GM18909 (cell line): ENCODE measurements around the gene VWA8.
A peak's percentile ranks its signal among the peaks of the same experiment; 100 is the strongest.
"Not testable (repeated sequence)": the region's sequence is repeated elsewhere in the genome, so short reads cannot be mapped to it uniquely, and the experiment has no call there.

Experiments
- ATAC-seq: cut with Tn5 transposase; IDR thresholded peaks from one replicate; pipeline ENCODE4 v1.9.1; 2021; ENCODE audit warnings: mild to moderate bottlenecking; ENCODE audit not compliant: unreplicated experiment, poor library complexity

VWA8 gene

DNA sequence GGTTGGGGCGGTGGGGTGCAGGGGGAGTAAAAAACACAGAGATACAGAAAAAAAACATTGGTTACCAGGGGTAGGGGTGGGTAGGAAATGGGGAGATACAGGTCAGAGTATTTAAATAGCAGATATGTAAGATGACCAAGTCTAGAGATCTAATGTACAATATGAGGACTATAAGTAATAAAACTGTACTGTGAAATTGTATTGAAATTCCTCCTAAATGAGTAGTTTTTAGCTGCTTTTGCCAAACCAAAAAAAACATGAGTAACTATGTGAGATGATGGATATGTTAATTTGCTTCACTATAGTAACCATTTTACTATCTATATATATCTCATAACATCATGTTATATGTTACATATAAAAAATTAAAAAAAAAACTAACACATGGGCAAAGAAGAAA is 29.6 kb downstream of the VWA8 start:
- ATAC-seq = no peak

DNA sequence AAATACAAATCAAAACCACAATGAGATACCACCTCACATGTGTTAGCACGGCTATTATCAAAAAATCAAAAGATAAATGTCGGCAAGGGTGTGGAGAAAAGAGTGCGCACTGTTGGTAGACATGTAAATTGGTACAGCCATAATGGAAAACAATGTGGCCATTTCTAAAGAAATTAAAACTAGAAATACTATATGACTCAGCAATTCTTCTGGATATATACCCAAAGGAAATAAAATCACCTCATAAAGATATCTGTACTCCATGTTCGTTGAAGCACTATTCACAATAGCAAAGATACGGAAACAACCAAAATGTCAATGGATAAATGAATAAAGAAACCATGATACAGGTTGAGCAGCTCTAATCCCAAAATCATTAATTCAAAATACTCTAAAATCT is 30.8 kb downstream of the VWA8 start:
- no peak for ATAC-seq

DNA sequence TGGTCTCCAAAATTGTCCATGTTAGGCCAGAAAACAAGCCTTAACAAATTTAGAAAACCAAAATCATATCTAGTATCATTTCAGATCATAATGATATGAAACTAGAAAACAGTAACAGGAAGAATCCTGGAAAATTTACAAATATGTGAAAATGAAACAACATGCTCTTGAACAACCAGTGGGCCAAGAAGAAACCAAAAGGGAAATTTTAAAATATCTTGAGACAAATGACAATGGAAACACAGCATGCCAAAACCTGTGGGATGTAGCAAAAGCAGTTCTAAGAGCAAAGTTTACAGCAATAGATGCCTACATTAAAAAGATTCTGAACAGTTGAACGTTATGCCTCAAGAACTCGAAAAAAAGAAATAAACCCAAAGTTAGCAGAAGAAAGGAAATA is 32.6 kb downstream of the VWA8 start:
- ATAC-seq = no peak

DNA sequence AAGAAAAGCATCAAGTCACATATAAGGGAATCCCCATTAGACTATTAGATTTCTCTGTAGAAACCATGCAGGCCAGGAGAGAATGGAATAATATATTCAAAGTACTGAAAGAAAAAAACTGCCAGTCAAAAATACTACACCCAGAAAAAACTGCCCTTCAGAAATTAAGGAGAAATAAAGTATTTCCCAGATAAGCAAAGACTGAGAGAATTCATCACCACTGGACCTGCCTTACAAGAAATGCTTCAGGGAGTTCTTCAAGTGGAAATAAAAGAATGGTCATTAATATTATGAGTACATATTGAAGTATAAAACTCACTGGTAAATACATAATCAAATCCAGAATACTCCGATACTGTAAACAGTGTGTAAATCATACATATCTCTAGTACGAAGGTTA is 35.9 kb downstream of the VWA8 start:
- no peak for ATAC-seq

DNA sequence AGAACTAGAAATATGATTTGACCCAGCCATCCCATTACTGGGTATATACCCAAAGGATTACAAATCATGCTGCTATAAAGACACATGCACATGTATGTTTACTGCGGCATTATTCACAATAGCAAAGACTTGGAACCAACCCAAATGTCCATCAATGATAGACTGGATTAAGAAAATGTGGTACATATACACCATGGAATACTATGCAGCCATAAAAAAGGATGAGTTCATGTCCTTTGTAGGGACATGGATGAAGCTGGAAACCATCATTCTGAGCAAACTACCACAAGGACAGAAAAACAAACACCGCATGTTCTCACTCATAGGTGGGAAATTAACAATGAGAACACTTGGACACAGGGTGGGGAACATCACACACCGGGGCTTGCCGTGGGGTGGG is 38.0 kb downstream of the VWA8 start:
- not testable (repeated sequence) for ATAC-seq

DNA sequence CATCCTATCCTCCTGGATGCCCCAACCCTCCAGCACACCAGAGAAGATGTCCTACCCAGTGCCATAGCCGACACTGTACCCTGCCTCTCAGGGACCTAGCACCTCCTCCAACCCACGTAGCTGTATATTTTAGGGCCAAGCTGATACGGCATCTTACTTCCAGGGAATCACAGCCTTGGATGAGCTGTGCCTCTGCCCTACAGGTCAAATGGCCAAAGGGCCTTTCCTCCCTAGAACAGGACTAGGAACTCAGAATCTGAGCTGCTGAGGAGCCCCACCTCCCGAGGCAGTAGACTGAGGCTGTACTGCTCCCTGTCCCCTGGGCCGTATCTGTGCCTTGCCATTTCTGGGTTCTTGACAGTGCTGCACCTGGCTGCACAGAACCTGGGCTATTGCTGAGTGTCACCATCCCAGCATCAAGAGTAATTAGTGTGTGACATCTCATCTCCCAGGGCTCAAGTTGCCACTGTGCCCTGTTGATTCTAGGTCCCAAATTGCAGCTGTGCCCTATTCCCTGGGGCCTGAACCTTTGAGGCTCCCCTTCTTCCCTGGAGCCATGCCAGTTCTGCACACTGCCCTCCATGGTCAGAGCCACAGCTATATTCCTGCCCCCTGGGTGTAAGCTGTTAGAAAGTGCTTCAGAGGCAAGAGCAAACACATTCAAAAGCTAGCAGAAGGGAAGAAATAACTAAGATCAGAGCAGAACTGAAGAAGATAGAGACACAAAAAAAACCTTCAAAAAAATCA is 41.0 kb downstream of the VWA8 start:
- no peak for ATAC-seq

DNA sequence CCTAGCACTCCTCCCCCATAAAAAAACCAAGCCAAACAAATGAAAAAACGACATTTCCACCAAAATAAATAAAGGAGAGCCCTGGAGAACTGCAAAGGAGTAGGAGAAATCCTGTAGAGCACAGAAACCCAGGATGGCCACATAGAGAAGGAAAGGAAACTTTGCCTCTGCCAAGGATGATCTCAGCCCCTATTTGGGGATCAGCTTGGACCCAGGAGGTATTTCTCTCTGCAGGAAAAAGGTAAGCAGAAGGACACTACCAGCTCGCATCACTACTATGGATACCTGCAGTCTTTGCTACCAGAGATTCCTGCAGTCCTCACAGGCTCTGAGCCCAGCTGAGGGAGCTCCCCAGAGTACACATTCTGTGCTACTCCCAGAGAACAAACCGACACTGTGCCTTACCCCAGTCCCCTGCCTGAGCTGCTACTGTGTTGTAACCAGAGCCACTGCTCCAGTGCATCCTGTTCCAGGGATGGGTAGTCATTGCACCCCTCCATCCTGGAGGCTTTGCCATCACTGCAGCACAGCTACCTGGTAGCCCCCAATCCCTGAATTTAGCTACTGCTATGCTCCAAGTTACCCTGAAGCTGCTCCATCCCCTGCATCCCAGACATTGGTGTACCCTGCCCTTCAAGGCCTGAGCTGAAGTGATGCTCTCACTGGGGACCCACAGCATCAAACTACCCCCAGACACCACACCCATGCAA is 41.7 kb downstream of the VWA8 start:
- no peak for ATAC-seq

DNA sequence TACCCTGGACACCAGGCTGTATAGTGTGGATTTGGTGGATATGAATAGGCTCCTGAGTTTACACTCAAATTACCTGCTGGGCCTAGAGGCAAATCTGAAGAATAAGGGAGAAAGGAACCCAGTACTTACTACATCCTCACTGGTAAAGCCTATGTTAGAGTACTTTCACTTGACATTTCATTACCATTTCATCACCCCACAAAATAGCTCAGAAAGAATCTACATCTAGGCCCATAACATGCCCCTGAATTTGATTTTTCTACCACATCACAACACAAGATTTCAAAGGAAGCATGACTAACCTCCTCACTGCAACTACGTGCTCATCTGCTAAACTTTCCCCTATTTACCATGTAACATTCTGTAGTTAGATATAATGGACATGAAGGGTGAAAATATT is 43.3 kb downstream of the VWA8 start:
- ATAC-seq = no peak

DNA sequence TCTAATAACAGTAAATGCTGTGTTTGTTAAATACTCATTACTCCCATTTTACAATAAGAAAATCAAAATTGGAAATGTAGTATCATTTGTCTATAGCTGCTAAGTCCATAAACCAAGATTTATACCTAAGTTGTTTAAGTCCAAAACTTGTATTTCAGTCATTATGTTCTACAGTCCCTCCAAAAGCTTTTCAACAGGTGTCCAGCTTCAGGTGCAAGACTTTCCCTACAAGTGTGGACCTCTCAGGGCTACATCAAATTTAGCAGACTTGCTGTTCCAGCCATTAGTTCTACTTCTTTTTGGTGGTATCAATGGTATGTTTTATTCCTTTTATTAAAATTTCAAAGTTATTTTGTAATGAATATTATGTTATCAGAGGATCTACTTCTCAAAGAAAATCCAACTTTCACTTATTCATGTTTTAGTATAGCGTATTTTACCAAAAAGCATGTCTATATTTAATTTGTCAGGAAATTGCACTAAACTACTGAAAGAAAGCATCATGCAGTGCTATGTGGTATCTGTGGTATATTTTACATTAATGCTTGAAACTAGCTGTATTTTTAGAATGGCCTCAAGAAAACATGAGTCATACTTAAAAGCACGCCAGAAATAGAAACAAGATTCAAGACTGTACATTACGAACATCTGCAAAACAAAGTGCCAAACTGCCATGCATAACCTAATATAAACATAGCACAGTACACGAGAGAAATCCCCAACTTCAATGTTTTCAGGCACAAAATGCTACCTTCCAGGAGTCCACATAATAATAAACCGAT is 44.5 kb downstream of the VWA8 start:
- peak; percentile 96 for ATAC-seq

DNA sequence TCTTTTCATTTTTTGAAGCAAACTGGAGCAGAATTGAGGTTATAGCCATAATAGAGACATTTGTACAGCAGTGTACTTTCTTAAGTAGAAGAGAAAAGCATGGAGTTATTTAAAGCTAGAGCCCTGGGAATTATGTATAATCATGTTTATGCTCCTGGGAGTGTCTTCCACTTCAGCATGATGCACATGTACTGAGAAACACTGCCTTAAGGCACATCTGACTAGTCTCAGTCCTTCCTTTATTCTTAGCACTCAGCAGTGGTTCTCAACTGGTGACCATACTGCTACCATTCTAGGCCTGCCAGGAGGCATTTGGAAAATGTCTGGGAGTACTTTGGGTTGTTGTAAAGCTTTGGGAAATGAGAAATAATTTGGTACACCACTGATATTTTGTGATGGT is 45.8 kb downstream of the VWA8 start:
- no peak for ATAC-seq

DNA sequence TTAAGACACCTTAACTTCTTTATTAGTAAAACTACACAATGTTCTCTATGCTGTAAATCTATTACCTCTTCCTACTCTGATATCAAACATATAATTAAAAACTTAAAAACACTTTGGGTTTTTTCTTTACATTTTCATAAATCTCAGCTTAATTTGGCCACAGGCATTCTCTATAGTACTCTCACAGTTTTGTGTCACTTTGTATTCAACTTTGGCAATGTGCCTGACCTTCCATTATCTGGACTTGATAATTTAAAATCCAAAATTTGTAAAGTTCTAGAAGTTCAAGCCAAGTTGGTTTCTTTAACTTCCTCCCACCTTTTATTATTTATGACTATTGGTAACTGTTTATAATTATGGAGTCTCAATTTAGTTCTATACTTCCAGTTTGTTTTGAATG is 46.4 kb downstream of the VWA8 start:
- ATAC-seq = no peak

DNA sequence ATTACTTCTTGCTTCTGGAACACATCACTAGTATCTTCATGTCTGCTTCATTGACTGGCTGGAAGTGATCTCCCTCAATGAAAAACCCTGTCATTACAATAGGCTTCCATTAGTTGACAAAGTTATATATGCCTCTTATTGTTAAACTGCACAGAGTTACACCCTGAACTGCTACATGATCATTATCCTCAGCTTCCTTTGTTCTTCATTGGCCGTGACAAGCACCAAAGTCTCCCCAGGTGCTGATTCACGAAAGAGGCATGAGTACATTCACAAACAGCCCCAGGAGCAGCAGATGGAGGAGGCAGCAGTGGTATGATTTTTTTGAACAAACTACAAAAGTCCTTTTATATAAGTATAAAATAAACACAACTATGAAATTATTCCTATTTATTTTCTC is 51.4 kb downstream of the VWA8 start:
- no peak for ATAC-seq

DNA sequence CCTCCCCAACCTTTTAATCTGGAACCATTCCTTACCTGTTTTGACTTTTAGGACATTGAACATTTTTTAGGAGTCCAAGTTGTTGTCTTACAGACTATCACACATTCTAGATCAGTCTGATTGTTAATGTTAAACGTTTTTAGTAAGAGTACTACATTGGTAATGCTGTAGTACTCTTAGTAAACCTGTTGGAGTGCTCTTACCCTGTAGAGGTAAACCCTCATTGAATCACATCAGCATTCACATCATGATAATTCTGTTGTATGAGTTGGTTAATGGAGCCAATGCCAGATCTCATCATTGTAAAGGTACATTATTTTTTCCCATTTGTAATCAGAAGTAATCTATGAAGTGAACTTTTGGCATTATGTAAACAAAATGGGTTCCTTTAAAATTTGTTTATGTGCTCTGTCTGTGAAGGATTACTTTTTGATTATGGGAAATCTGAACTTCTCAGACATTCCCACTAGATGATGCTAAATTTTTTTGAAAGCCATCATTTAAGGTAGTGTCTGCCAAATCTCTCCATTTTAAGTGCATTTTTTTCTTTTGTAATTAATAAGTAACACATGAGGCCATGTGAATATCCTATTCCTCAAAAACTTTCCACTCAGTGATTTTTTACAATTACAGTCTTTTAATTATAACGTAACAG is 55.2 kb downstream of the VWA8 start:
- peak; percentile 83 for ATAC-seq

DNA sequence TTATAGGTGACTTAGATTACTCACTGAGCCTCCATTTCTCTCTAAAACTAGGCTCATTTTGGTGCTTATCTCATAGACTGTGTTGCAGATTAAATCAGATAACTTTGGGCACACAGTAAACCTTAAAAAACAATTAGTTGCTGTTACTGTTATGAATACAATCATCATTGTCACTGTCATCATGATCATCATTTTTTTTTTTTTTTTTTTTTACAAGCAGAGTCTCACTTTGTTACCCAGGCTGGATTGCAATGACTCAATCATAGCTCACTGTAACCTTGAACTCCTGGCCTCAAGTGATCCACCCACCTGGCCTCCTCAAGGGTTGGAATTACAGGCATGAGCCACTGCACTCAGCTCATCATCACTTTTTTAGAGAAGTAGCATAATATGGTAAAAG is 60.0 kb downstream of the VWA8 start:
- ATAC-seq = no peak

DNA sequence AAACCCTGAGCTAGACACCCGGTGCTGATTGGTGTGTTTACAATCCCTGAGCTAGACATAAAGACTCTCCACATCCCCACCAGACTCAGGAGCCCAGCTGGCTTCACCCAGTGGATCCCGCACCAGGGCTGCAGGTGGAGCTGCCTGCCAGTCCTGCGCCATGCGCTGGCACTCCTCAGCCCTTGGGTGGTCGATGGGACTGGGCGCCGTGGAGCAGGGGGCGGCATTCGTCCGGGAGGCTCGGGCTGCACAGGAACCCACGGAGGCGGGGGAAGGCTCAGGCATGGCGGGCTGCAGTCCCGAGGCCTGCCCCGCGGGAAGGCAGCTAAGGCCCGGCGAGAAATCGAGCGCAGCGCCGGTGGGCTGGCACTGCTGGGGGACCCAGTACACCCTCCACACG is 62.5 kb downstream of the VWA8 start:
- not testable (repeated sequence) for ATAC-seq

DNA sequence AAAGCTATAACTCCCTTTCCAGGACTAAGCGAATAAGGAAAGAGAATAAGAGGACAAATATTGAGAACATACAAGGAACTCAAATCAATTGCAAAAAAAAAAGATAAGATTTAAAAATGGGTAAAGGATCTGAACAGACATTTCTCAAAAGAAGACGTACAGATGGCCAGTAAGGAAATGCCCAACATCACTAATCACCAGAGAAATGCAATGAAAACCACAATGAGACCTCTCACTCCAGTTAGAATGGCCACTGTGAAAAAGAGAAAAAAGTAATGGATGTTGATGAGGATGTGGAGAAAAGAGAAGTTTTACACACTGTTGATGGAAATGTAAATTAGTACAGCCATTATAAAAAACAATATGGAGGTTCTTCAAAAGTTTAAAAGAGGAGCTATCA is 63.8 kb downstream of the VWA8 start:
- no peak for ATAC-seq

DNA sequence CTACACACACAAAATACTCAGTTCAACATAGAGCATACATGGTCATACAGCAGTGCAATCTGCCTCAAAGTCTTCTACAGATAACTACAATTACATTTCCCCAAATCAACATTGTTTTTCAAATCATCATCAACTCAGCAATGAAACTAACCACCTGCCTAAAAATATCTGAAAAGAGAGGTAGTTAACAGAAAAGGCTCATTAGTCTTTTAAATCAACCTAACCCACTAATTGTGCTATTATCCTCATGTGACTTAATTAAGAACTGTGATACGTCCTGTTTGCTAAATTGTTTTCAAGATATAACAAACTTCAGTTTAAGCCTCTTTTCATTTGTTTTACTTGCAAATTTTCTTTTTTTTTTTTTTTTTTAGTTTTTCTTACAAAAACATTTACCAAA is 65.4 kb downstream of the VWA8 start:
- ATAC-seq = no peak

DNA sequence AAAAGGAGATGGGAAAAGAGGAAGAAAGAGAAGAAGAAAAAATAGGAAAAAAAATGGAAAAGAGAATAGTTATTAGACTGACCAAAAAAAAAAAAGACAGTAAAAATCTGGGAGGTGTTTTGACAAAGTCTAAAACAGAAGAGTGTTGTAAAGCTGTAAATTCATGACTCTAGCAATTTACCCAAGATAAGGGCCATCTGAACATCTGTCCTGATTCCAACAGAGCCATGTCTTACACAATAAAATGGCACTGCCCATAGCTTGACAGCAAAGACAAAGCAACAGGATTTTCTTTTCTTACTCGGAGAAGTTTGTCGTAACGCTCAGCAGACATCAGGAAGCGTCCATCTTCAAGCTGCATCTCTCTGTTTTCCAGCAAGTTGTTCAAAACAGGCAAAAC is 69.8 kb downstream of the VWA8 start:
- no peak for ATAC-seq

DNA sequence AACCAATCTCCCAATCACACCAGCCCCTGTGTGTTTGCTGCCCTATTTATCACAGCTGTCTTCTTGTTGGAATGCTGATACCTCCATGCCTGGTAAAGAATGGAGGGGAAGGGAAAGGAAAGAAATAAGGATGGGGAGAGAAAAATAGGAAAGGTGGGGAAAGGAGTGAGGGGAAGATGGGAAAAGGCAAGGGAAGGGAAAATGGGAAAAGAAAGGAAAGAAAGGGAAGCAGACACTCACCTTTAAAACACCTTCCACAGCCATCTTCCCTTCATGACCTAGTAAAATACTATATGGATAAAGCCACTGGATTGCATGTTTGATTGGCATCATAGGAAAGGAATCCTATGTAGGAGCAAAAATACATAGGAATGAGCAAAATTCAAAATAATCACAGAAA is 77.8 kb downstream of the VWA8 start:
- no peak for ATAC-seq

DNA sequence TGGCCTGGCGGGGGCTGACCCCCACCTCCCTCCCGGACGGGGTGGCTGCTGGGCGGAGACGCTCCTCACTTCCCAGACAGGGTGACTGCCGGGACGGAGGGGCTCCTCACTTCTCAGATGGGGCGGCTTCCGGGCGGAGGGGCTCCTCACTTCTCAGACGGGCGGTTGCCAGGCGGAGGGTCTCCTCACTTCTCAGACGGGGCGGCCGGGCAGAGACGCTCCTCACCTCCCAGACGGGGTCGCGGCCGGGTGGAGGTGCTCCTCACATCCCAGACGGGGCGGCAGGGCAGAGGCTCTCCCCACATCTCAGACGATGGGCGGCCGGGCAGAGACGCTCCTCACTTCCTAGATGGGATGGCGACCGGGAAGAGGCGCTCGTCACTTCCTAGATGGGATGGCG is 79.0 kb downstream of the VWA8 start:
- not testable (repeated sequence) for ATAC-seq

DNA sequence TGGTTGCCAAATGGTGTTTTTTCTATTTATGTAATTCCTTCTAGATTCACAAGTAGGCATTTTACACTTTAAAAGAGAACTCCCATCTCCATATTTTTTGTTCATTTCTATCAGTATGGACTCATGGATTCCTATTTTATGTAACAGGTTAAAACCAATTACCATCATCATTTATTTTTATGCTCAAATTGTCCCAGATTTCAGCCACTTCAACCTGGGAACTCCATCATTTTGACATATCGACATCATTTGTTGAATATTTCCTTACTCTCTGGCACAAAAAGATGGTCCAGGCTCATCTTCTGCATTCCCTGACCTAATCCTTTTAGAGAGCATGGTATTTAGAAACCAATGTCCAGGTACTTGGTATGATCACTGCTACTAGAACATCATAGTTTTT is 79.9 kb downstream of the VWA8 start:
- no peak for ATAC-seq
